GM21723 (cell line): ENCODE results near the gene MYO16.
"Not testable (repeated sequence)": the region's sequence is repeated elsewhere in the genome, so short reads cannot be mapped to it uniquely, and the experiment has no call there.

ENCODE experiments used
- ATAC-seq: cut with Tn5 transposase; IDR thresholded peaks from one replicate; pipeline ENCODE4 v1.9.1; 2021; ENCODE audit warnings: mild to moderate bottlenecking, moderate library complexity; ENCODE audit not compliant: unreplicated experiment

The MYO16 gene

GRCh38 chr13:109024611-109025010 lies 395.2 kb downstream of the MYO16 start:
- no peak for ATAC-seq

GRCh38 chr13:109026266-109026665 lies 396.9 kb downstream of the MYO16 start:
- ATAC-seq: no peak

GRCh38 chr13:109028624-109029023 lies 399.2 kb downstream of the MYO16 start:
- no peak for ATAC-seq

- no peak for ATAC-seq
Measured at GRCh38 chr13:109033090-109033489, 403.7 kb downstream of the MYO16 start.

- no peak for ATAC-seq
Measured at GRCh38 chr13:109036078-109036780, 406.8 kb downstream of the MYO16 start.

GRCh38 chr13:109043636-109044035 lies 414.2 kb downstream of the MYO16 start:
- no peak for ATAC-seq

- no peak for ATAC-seq
Measured at GRCh38 chr13:109055850-109056249, 426.4 kb downstream of the MYO16 start.

GRCh38 chr13:109058087-109058486 lies 428.7 kb downstream of the MYO16 start:
- ATAC-seq: no peak

- no peak for ATAC-seq
Measured at GRCh38 chr13:109072505-109072904, 443.1 kb downstream of the MYO16 start.

- no peak for ATAC-seq
Measured at GRCh38 chr13:109074436-109074835, 445.0 kb downstream of the MYO16 start.

GRCh38 chr13:109074853-109075252 lies 445.4 kb downstream of the MYO16 start:
- ATAC-seq: no peak

GRCh38 chr13:109087916-109088623 lies 458.7 kb downstream of the MYO16 start:
- no peak for ATAC-seq

- no peak for ATAC-seq
Measured at GRCh38 chr13:109088624-109088917, 459.2 kb downstream of the MYO16 start.

- no peak for ATAC-seq
Measured at GRCh38 chr13:109090796-109091195, 461.4 kb downstream of the MYO16 start.

- ATAC-seq: no peak
Measured at GRCh38 chr13:109091249-109091648, 461.8 kb downstream of the MYO16 start.

- not testable (repeated sequence) for ATAC-seq
Measured at GRCh38 chr13:109092186-109092585, 462.8 kb downstream of the MYO16 start.

- ATAC-seq: no peak
Measured at GRCh38 chr13:109093998-109094397, 464.6 kb downstream of the MYO16 start.

- ATAC-seq: no peak
Measured at GRCh38 chr13:109095126-109095525, 465.7 kb downstream of the MYO16 start.

- no peak for ATAC-seq
Measured at GRCh38 chr13:109096101-109096500, 466.7 kb downstream of the MYO16 start.

- ATAC-seq: no peak
Measured at GRCh38 chr13:109100705-109101304, 471.4 kb downstream of the MYO16 start.

GRCh38 chr13:109101550-109102144 lies 472.2 kb downstream of the MYO16 start:
- ATAC-seq: no peak

- ATAC-seq: no peak
Measured at GRCh38 chr13:109105899-109106298, 476.5 kb downstream of the MYO16 start.
